GM12874 (cell line): ENCODE measurements around the gene CPNE4.

Source experiments
- TF ChIP-seq, protein P1 (sequence below): IDR thresholded peaks from 2 replicates; pipeline ENCODE4 v1.5.1; 2011; ENCODE audit warnings: low read depth, mild to moderate bottlenecking, control low read depth, low read length, moderate library complexity; ENCODE audit not compliant: insufficient read depth

Gene CPNE4

DNA sequence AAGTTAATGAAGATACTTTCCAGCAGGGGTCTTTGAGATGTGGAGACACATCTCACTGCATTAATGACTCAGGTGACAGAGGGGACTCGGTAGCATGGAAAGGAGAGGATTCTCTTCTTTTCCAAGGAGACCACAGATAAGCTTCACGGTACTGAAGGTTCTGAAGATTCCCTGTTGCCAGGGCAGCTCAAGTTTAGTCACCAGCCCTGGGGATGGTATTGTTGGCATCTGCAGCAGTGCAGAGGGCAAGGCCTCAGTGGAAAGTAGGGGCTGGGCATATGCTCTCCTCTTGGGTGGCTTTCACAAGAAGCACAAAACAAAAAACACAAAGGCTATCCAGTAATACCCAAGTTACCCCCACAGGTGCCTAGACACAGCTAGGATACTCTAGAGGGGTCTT, 494.0 kb downstream of the CPNE4 start:
- TF ChIP-seq, protein P1, sequence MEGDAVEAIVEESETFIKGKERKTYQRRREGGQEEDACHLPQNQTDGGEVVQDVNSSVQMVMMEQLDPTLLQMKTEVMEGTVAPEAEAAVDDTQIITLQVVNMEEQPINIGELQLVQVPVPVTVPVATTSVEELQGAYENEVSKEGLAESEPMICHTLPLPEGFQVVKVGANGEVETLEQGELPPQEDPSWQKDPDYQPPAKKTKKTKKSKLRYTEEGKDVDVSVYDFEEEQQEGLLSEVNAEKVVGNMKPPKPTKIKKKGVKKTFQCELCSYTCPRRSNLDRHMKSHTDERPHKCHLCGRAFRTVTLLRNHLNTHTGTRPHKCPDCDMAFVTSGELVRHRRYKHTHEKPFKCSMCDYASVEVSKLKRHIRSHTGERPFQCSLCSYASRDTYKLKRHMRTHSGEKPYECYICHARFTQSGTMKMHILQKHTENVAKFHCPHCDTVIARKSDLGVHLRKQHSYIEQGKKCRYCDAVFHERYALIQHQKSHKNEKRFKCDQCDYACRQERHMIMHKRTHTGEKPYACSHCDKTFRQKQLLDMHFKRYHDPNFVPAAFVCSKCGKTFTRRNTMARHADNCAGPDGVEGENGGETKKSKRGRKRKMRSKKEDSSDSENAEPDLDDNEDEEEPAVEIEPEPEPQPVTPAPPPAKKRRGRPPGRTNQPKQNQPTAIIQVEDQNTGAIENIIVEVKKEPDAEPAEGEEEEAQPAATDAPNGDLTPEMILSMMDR, result no peak

DNA sequence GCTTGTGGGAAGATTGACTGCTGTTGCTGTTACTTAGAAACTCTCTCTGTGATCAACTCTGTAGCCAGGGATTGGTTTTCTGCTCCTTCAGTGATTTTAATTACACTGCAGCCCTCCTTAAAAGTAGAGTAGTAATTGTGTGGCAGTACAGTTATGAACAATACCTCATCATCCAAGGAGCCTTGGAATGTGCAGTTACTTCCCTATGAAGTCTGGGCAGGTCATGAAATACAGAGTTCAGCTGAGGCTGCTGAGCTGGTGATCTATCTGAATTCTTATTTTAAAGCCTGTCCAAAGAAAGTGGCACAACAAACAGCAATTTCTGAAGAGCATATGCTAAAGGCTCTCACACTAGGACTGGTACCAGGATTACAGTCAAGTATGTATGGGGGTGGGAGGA, 494.7 kb downstream of the CPNE4 start:
- TF ChIP-seq, protein P1, result no peak

DNA sequence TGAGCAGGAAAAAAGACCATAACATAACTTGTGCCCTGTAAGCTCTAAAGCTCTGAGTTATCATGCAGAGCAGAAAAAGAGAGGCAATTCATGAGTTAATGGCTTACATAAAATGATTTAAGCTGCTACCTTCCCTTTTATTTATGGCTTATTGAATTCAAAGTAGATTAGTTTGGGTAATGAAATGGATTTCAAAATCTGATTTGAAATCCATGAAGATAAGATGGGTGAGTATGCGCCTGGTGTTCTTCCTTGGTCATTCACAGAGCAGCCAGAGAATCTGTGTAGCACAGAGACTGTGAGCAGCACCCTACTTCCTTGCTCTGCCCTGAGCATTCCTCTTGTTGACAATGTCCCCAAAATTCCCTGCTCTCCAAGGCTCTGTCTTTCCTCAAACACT, 495.8 kb downstream of the CPNE4 start:
- TF ChIP-seq, protein P1, result no peak

DNA sequence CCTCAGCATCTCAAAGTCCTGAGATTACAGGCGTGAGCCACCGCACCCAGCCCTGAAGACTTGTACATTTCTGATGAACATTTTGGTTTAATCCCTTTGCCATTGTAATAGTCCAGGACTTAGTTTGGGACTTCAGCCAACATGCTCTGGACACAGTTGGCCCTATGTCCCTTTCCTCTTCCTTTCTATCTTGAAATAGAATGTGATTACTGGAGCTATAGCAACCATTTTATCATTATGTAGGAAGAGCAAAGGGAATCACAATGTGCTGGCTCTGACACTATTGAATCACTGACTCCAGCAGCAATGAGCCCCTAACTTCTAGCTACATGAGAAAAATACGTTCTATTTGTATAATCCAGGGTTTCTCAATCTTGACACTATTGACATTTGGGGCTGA, 497.3 kb downstream of the CPNE4 start:
- TF ChIP-seq, protein P1, result no peak

DNA sequence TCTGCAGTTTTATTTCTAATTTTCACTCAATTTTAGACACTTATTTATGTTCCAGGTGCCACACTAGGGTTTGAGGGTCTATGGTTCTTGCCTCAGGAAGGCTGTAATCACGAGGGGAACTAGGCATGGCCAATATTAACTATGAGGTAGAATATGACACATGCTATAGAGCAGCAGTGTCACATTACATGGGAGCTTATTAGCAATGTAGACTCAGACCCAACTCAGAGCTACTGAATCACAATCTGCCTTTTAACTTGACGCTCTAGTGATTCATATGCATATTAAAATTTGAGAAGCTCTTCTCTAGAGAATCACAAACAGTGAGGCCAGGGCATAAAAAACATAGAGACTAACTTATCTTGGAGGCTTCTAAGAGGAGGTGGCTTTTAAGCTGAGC, 499.2 kb downstream of the CPNE4 start:
- TF ChIP-seq, protein P1, result no peak

DNA sequence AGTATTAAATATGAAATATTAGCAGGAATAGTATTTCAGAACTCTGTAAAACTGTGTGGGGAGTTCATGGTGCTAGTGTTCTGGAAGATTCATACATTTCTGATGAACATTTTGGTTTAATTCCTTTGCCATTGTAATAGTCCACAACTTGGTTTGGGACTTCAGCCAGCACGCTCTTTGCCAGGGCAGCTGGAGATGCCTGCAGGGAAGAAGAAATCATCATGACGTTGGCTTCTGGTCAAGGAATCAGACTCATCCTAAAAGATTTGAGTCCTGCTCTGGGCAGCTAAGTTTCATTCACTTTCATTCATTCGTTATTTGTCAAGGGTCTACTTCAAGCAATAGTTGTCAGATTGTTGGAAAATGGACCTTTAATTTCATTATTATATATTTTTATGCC, 499.7 kb downstream of the CPNE4 start:
- TF ChIP-seq, protein P1, result no peak

DNA sequence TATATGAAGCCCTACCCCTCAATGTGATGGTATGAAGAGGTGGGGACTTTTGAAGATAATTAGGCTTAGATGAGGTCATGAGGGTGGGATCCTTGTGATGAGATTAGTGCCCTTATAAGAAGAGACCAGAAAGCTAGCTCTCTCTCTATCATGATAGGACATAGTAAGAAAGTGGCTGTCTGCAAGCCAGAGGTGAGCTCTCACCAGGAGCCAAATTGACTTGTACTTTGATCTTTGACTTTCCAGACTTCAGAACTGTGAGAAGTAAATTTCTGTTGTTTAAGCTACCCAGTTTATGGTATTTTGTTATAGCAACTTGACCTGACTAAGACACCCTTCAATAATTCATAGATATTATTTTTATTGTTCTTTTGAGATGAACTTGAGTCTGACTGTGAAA, 502.2 kb downstream of the CPNE4 start:
- TF ChIP-seq, protein P1, result no peak

DNA sequence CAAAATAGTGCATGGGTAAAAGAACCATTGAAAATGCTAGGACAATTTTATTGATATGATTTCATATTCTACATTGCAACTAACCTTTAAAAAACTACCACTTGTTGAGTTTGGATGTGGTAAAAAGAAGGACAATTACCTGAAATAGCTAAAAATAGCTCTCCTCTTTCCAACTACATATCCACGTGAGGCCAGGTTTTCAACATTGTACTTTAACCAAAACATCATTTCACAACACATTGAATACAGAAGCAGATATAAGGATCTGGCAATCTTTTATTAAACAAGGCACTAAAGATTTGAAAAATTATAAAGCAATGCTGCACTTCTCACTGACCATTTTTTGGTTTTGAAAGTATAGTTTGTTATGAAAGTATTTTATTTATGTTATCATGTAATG, 504.0 kb downstream of the CPNE4 start:
- TF ChIP-seq, protein P1, result no peak
